VCaP (cell line): ENCODE measurements around the gene DESI1.
"Not testable (repeated sequence)": the region's sequence is repeated elsewhere in the genome, so short reads cannot be mapped to it uniquely, and the experiment has no call there.

Experiments
- H3K27ac ChIP-seq: fragments of 450-650 bp; 2 replicates; pipeline ENCODE4 v1.5.1; 2017
- TF ChIP-seq, protein P1 (sequence below): fragments of 450-650 bp; conservative IDR thresholded peaks from 2 replicates; pipeline ENCODE4 v1.5.1; 2017; ENCODE audit warnings: mild to moderate bottlenecking, moderate library complexity

The DESI1 gene

DNA sequence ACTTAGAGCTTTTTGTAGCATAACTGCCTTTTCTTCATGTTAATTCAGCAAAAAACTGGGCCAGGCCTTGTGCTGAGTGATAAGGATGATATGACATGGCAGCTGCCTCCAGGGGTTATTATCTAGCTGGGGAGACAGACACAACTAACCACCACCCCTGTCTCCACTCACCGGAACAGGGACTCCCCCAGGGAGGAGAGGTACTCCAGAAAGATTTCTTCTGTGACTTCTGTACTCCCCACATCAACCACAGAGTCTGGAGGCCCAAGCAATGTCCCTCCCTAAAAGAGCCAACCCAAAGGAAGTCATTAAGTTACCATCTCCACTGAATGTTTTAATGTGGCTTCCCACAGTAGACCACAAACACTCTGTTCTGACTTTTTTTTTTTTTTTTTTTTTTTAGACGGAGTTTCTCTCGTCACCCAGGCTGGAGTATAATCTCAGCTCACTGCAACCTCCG, 16.9 kb downstream of the DESI1 start:
- TF ChIP-seq, protein P1, sequence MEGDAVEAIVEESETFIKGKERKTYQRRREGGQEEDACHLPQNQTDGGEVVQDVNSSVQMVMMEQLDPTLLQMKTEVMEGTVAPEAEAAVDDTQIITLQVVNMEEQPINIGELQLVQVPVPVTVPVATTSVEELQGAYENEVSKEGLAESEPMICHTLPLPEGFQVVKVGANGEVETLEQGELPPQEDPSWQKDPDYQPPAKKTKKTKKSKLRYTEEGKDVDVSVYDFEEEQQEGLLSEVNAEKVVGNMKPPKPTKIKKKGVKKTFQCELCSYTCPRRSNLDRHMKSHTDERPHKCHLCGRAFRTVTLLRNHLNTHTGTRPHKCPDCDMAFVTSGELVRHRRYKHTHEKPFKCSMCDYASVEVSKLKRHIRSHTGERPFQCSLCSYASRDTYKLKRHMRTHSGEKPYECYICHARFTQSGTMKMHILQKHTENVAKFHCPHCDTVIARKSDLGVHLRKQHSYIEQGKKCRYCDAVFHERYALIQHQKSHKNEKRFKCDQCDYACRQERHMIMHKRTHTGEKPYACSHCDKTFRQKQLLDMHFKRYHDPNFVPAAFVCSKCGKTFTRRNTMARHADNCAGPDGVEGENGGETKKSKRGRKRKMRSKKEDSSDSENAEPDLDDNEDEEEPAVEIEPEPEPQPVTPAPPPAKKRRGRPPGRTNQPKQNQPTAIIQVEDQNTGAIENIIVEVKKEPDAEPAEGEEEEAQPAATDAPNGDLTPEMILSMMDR, result no peak
- no peak overlapping the region for H3K27ac ChIP-seq

DNA sequence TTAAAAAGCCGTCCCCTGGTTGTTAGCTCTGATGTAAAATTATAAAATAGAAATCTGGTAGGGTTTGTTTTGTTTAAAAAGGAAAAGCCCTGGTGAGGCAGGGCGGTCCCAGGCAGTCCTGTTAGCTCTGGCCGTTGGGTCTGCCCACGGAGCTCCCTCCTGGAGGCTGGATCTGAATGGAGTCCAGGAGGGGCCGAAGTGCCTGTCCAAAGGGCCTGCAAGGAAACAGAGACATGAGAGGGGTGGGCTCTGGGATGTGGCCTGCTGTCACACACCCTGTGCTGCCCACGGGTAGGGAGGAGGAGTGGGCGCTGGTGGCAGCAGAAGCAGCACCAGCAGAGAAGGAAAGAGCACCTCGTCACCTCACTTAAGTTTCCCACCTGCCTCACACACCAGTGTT, 19.9 kb downstream of the DESI1 start:
- H3K27ac ChIP-seq, result no peak overlapping the region
- TF ChIP-seq, protein P1, result no peak

DNA sequence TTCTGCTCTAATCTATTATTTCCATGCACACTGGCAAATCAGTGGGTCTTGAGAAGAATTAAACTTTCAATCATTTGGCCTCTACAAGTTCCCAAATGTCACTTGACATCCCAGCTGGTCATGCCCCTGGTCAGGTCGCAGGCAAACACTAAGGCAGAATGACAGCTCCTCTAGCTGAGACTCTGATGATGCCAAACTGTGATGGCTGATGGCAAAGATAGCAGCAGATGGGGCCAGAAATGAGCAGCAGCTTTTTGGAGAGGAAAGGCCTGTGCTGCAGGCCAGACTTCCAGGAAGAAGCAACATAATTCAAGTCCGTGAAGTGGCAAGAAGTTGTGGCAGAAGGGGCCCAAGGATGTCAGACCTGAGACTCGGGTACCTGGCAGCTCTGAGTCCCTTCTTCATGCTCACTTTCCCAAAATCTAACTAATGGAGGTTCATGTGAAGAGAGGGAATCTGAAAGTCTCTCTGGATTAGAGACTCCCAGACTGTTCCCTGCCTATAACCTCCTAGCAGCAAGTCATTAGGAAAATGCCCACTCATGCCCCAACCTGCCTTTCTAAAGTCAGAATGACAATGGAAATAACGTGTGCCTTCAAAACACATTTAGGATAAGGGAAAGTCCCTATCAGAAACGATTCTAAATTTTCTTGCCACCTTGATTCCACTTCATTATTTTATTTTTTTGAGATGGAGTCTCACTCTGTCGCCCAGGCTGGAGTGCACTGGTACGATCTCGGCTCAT, 21.8 kb downstream of the DESI1 start:
- TF ChIP-seq, protein P1, result no peak
- H3K27ac ChIP-seq, result no peak overlapping the region

DNA sequence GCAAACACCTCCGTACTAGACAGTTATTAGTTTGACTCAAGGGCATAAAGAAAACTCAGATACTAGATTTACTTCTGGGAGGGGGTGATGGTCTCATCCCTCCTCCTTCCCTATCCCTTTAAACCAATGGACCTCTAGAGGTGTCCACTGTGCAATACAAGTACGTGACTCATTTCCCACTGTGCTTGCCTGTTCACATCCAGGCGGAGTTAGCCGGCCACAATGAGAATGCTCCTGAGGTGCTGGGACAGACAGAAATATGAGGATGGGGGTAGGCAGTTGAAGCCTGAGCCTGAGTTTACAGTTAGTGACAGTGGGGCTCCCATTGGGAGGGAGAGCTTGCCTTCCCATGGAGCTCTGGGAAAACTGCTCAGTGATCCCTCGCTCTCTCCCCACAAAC, 22.8 kb downstream of the DESI1 start:
- no peak overlapping the region; the same call in 1 of the 2 replicates for H3K27ac ChIP-seq
- TF ChIP-seq, protein P1, result no peak

DNA sequence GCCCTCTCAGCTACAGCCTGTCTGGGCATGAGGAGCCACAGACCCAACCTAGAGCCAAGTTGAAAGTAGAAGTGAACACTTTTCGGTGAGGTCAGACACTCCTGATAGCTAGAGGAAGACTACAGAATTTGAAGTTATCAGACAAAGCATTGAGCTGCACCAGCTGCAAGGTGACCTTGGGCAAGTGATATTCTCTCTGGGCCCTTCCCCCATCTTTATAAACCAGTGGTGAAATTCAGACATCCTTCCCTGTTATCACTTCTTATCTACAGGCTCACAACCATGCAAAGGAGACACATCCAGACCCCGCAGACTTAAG, 23.2 kb downstream of the DESI1 start:
- no peak overlapping the region for H3K27ac ChIP-seq
- TF ChIP-seq, protein P1, result peak; percentile 38

DNA sequence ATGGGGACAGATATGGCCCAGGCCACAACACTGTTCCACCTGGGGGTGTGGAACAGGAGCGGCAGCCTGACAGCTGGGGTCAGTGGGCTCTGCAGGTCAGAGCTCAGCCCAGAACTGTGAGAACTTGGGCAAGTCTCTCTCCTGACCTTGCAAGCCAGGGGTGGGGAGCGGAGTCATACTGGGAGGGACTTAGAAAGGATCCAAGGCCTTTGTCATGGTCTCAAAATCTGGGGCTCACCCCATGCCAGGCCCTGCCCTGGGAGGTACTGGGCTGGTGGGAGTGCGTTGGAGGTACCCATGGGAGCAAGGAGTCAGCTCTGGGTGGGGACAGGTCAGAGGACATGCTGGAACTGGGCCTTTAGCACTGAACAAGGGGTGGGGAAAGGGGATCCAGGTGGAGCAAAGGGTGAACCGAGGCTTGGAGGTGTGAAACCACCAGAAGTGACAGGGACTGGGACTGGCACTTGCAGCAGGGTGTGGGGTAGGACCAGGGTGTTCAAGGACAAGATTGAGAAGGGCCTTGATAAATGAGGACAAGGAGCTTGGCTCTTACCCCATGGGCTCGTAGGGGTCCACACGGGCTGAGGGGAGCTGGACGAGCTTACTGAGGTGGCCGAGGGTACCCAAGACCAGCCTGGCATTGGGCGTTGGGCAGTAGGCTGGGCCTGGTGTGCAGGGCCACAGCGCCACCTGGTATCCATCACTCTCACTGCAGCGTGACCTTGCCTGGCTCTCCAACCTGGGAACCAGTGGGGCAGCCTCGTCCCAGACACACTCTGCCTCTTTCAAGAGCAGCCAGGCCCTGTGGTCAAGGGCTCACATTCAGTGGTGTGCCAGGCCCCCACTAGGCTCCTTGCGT, 23.8 kb downstream of the DESI1 start:
- no peak overlapping the region for H3K27ac ChIP-seq
- TF ChIP-seq, protein P1, result peak; percentile 81

DNA sequence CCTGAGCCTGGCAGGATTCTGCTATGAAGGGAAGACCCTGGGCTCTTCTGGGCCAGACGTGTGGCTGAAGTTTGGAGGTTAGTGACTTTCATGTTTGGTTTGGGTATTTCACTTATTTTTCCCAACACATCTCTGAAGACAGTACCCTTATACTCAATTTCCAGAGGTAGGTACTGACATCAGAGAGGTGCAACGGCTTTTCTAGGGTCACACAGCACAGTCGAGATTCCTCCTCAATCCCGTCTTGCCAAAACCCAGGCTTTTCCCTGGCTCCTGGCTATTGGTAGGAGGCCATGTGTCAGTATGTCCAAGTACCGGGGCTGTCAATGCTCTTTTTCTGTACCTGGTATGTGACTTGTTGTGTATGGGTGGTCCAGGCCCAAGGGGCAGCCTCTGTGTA, 25.1 kb downstream of the DESI1 start:
- TF ChIP-seq, protein P1, result no peak
- no peak overlapping the region for H3K27ac ChIP-seq

DNA sequence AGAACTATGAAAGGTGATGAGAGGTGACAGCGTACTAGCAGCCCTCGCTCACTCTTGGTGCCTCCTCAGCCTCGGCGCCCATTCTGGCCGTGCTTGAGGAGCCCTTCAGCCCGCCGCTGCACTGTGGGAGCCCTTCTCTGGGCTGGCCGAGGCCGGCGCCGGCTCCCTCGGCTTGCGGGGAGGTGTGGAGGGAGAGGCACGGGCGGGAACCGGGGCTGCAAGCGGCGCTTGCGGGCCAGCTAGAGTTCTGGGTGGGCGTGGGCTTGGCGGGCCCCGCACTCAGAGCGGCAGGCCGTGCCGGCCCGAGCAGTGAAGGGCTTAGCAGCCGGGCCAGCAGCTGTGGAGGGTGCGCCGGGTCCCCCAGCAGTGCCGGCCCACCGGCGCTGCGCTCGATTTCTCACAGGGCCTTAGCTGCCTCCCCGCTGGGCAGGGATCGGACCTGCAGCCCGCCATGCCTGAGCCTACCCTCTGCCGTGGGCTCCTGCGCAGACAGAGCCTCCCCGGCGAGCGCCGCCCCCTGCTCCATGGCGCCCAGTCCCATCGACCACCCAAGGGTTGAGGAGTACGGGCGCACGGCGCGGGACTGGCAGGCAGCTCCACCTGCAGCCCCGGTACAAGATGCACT, 27.4 kb downstream of the DESI1 start:
- not testable (repeated sequence) for H3K27ac ChIP-seq
